ENCODE measurements around the gene FGF5.

GRCh38 chr4:80321341-80321740 is 54.9 kb downstream of the FGF5 start:
- no peak for TF ChIP-seq CREB1 (IDR thresholded peaks at IDR 0.05; ENCODE audit: low read depth)
- no peak for TF ChIP-seq FOXM1 (IDR thresholded peaks at IDR 0.05; ENCODE audit: borderline replicate concordance, low read depth)
- no peak for TF ChIP-seq EP300 (IDR thresholded peaks at IDR 0.05; ENCODE audit: borderline replicate concordance)
- no peak for TF ChIP-seq CEBPB (IDR thresholded peaks at IDR 0.05)
- TF ChIP-seq REST (IDR thresholded peaks at IDR 0.05; ENCODE audit: low read depth), result no peak
- no peak for TF ChIP-seq RAD21 (IDR thresholded peaks at IDR 0.05; ENCODE audit: low read depth)
- no peak for TF ChIP-seq MAX (IDR thresholded peaks at IDR 0.05)
- no peak for TF ChIP-seq TAF1 (IDR thresholded peaks at IDR 0.05; ENCODE audit: low read depth)
- no peak for TF ChIP-seq TEAD4 (IDR thresholded peaks at IDR 0.05)
- TF ChIP-seq YY1 (IDR thresholded peaks at IDR 0.05; ENCODE audit: low read depth), result no peak
- TF ChIP-seq NFIC (IDR thresholded peaks at IDR 0.05), result no peak
- TF ChIP-seq USF1 (IDR thresholded peaks at IDR 0.05), result no peak
- no peak for TF ChIP-seq TCF12 (IDR thresholded peaks at IDR 0.05; ENCODE audit: low read depth)
- TF ChIP-seq ZBTB7A (IDR thresholded peaks at IDR 0.05; ENCODE audit: low read depth), result no peak

Measured in Ishikawa (cell line).